Psoas muscle (tissue), 8 donors: ENCODE results near the gene TMPRSS12. TPM values are rescaled to one million over a fixed set of nuclear protein-coding genes. Genes with fewer than 3 reads are reported as not detected.
A peak's percentile ranks its signal among the peaks of the same experiment; 100 is the strongest.

Experiments used
- ATAC-seq, 4 donors: fragments of 200-7000 bp; cut with Tn5 transposase; one replicate each; pipeline ENCODE4 v1.9.1; 2020; ENCODE audit warnings: moderate library complexity in 3 of 4, mild to moderate bottlenecking in 2 of 4
- DNase-seq, 2 donors: peaks; one replicate each; pipeline ENCODE4 v3.0.0-alpha.2; 2020
- H3K27ac ChIP-seq: fragments of 200-600 bp; one replicate; pipeline ENCODE4 v1.8.0; 2022
- H3K27me3 ChIP-seq, 3 donors: fragments of 200-600 bp in 1 of 3; one replicate each; pipeline versions ENCODE4 v1.6.1 to v1.8.0; 2013 to 2022; ENCODE audit warnings: low read length in 2 of 3, mild to moderate bottlenecking in 2 of 3, moderate library complexity in 1 of 3; ENCODE audit not compliant: insufficient read depth in 3 of 3
- H3K36me3 ChIP-seq, 2 donors: fragments of 200-600 bp in 1 of 2; one replicate each; pipeline versions ENCODE4 v1.6.1 to v1.8.0; 2013 to 2022; ENCODE audit warnings: low read depth in 1 of 2, mild to moderate bottlenecking in 1 of 2, moderate library complexity in 1 of 2; ENCODE audit not compliant: insufficient read depth in 1 of 2
- H3K4me1 ChIP-seq: fragments of 200-600 bp; one replicate; pipeline ENCODE4 v1.8.0; 2022
- H3K4me3 ChIP-seq: fragments of 200-600 bp; one replicate; pipeline ENCODE4 v1.8.0; 2022; ENCODE audit warnings: mild to moderate bottlenecking
- H3K9me3 ChIP-seq: fragments of 200-600 bp; one replicate; pipeline ENCODE4 v1.8.0; 2022
- WGBS, 3 donors: extraction: QIAGEN DNeasy Blood & Tissue Kit; methylation state at CpG; one replicate each; pipeline versions ENCODE4 v1.1.6 to v1.1.7; 2013; 5-methylcytosine and 5-hydroxymethylcytosine counted together
- intact Hi-C, 2 donors: fragments of 100-400 bp; cut with DNase I; formaldehyde crosslinking; loops; one replicate each; pipeline versions ENCODE4 v1.11.0 to v1.14.2; 2022
- polyA plus RNA-seq, 3 donors: library from polyadenylated mRNA; stranded (reverse); fragments of 200-250 nt; gene quantifications; one replicate each; pipeline ENCODE4 v1.2.3, GENCODE V29; 2013
- total RNA-seq, 4 donors: library from RNA; stranded (reverse); fragmentation: NEBNext Ultra II Directional in 2 of 4; extraction: Animal tissue kit (Norgen Biotek cat#: 25700) in 2 of 4; gene quantifications; one replicate each; pipeline versions ENCODE4 v1.2.1 to v1.2.4, GENCODE V29; 2021 to 2023
- TF ChIP-seq, protein P1 (sequence below): fragments of 200-600 bp; IDR thresholded peaks from one replicate; pipeline ENCODE4 v1.8.0; 2022; ENCODE audit warnings: antibody characterized with exemption
- donor health status: healthy with polysubstance abuse.
- donor health status: DM: no; HTN: no; CAD: no; lungs with moderate emphysema.
- donor health status: Bipolar disorder and iron deficiency.
- donor health status: healthy.
- donor health status: DM: yes; HTN: yes; CAD: no.
- donor health status: DM: no; HTN: no; CAD: no.
- donor health status: DM: no; HTN: no; CAD: no.
- donor health status: DM: yes; HTN: yes; CAD: no.

The TMPRSS12 gene
- total and polyA plus RNA-seq, 7 donors: not detected

DNA sequence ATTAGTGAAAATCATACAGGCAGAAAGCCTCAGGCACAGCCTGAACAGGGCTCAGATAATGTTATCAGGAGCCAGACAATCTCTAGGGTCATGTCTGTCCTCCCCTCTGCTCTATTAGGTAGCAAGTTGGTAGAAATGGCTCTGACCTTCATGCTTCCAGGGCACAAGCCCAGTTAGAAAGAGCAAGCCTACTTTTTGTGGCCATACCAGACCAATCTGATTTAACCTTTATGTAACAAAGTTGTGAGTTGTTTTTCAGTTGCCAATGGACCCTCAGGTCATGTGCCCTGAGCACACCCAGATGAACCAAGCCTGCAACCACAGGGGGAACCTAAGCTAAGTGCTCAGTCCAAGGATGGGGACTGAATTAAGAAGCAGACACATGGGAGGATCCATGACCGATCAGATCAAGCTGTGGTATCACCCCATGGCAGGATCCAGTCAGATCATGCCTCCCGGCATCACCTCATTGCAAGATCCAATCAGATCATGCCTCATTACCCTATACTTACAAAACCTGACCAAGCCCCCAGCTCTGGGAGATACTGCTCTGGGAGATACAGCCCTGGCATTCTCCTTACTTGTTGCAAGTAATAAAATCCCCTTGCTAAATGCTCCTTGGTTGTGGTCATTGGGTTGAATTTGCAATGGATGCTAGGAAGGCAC is 90.9 kb downstream of the TMPRSS12 start:
- ATAC-seq (peak in 1 of 4 donors; percentile 3), DNase-seq (no peak)
- TF ChIP-seq, protein P1, sequence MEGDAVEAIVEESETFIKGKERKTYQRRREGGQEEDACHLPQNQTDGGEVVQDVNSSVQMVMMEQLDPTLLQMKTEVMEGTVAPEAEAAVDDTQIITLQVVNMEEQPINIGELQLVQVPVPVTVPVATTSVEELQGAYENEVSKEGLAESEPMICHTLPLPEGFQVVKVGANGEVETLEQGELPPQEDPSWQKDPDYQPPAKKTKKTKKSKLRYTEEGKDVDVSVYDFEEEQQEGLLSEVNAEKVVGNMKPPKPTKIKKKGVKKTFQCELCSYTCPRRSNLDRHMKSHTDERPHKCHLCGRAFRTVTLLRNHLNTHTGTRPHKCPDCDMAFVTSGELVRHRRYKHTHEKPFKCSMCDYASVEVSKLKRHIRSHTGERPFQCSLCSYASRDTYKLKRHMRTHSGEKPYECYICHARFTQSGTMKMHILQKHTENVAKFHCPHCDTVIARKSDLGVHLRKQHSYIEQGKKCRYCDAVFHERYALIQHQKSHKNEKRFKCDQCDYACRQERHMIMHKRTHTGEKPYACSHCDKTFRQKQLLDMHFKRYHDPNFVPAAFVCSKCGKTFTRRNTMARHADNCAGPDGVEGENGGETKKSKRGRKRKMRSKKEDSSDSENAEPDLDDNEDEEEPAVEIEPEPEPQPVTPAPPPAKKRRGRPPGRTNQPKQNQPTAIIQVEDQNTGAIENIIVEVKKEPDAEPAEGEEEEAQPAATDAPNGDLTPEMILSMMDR: no peak
- peaks cover 0 to 16% of the 10 kb centered on the region in 2 donors for H3K36me3 ChIP-seq
- H3K4me1 ChIP-seq: peaks cover 53% of the 10 kb centered on the region
- no peaks in the 10 kb centered on the region for H3K27me3 ChIP-seq
- H3K4me3 ChIP-seq: no peak overlapping the region
- 81 to 91% (median 91%) methylated on average over 2 of the region's 2 CpGs for WGBS, 3 donors
- peak overlapping the region; percentile 66 for H3K27ac ChIP-seq
- no peaks in the 10 kb centered on the region for H3K9me3 ChIP-seq
- intact Hi-C loops: loop anchor here in 1 of 2 donors (5.0 kb wide), 1 partner anchor 171 kb away; the partner anchor contains the start of gene ATF1

DNA sequence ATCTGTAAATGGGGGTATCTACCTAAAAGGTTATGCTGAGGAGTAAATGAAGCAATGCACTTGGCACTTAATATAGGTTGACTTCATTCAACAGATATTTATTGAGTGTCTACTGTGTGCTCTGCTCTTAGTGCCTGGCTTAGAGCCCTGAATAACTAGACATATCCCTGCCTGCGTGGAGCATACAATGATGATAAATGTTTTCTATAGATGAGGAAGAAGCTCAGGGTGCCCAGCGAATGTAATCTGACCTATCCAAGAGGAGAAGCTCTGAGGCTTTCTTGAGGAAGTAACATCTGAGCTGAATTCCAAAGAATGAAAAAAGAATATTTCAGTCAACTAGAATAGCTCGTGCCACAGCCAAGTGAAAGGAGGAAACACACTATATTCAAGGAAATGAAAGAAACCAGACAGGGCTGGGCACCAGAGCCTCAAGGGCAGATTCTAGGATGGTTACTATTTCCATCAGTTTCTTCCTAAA is 91.7 kb downstream of the TMPRSS12 start:
- Histone ChIP-seq H3K36me3 (peaks cover 0 to 16% of the 10 kb centered on the region in 2 donors), H3K27ac (peak overlapping the region; percentile 66), H3K27me3 (no peaks in the 10 kb centered on the region), H3K9me3 (no peaks in the 10 kb centered on the region), H3K4me3 (no peak overlapping the region), H3K4me1 (peaks cover 45% of the 10 kb centered on the region)
- TF ChIP-seq, protein P1: no peak
- intact Hi-C loops: loop anchor here in 1 of 2 donors (5.0 kb wide), 1 partner anchor 172 kb away; the partner anchor contains the start of gene ATF1
- WGBS, 3 donors: 15 to 45% (median 32%) methylated on average over 3 of the region's 3 CpGs
- no peak for DNase-seq
- ATAC-seq: peak in 3 of 4 donors; percentile 21 to 41 (median 24)

DNA sequence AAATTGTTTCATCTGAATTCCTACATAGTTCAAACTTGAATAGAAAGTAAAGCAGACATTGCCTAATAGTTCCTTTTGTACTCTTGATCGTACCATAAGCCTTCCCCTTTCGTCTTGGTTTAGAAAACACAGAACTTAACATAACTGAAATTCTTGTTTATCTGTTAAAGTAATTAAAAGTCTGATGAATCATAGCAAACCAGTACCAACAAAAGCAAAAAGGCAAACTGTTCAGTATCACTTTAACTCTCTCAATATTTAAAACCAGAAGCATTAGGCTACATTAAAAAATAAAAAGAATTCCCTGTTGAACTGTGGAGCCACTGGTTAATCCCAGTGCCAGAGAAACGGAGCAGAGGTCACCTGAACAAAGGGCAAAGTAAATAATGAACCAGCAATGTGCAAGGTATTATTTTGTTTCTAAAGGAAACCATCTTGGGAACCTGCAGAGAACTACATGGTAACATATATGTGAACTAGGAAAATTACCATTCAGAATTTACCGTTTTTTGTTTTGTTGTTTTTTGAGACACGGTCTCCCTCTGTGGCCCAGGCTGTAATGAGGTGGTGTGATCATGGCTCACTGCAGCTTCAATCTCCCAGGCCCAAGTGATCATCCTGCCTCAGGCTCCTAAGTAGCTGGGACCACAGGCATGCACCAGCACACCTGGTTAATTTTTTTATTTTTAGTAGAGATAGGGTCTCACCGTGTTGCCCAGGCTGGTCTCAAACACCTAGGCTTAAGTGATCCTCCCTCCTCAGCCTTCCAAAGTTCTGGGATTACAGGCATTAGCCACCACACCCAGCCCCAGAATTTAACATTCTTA is 92.5 kb downstream of the TMPRSS12 start:
- DNase-seq (no peak), ATAC-seq (no peak)
- WGBS, 3 donors: 42 to 54% (median 47%) methylated on average over 6 of the region's 6 CpGs
- TF ChIP-seq, protein P1: no peak
- peaks cover 40% of the 10 kb centered on the region for H3K4me1 ChIP-seq
- intact Hi-C loops: loop anchor here in 1 of 2 donors (5.0 kb wide), 1 partner anchor 173 kb away; the partner anchor contains the start of gene ATF1
- peaks cover 0 to 10% of the 10 kb centered on the region in 2 donors for H3K36me3 ChIP-seq
- no peaks in the 10 kb centered on the region for H3K27me3 ChIP-seq
- peak overlapping the region; percentile 66 for H3K27ac ChIP-seq
- no peak overlapping the region for H3K4me3 ChIP-seq
- H3K9me3 ChIP-seq: no peaks in the 10 kb centered on the region

DNA sequence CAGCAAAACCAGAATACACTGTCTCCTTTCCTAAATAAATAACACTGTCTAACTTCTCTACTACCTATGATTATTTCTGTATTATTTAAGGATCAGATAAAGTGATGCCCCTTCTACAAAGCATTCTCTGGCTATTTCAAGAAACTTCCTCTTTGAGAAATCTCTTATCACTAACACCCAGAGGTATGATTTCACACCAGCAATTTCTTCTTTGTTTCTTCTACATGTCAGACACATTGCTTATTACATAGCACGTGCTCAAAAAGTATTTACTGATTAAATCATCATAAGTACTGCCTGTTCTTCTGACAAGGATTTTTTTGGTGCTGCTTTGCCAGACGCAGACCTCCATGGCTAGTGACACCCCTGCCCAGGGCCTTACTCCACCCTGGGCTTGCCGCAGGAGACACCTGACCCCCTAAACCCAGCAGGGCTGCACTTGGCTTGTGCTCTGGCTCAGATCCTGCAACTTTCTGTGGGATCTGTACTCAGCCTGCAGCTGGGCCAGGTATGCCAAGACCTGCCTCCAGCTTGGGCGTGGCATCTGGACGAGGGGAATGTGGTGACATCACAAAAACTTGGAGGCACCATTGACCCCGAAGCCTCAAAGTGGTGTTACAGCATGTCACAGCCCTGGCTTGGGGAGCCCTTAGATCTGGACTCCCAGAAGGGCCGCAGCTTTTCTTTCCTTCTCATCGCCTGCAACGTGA is 94.2 kb downstream of the TMPRSS12 start:
- Histone ChIP-seq H3K27ac (no peak overlapping the region), H3K36me3 (no peaks in the 10 kb centered on the region), H3K27me3 (no peaks in the 10 kb centered on the region), H3K4me3 (no peak overlapping the region), H3K4me1 (peaks cover 29% of the 10 kb centered on the region), H3K9me3 (no peaks in the 10 kb centered on the region)
- 72 to 91% (median 77%) methylated on average over 9 of the region's 9 CpGs for WGBS, 3 donors
- TF ChIP-seq, protein P1: no peak
- no peak for ATAC-seq
- intact Hi-C loops: no loop called here
- no peak for DNase-seq

Other genes with a start within 250 kb of the TMPRSS12 start
- 10 to 100 TPM; 41.3 to 72.5 (median 49.3) TPM for gene ATF1, start 78.8 kb upstream of the TMPRSS12 start, total RNA-seq
- gene ATF1, start 78.8 kb upstream of the TMPRSS12 start, polyA plus RNA-seq: 10 to 100 TPM; 20.8 to 34.8 (median 26.4) TPM
- not detected for gene HIGD1C, start 109.6 kb downstream of the TMPRSS12 start, total RNA-seq
- gene HIGD1C, start 109.6 kb downstream of the TMPRSS12 start, polyA plus RNA-seq: not detected
- gene SLC11A2, start 183.5 kb downstream of the TMPRSS12 start, total RNA-seq: 10 to 100 TPM; 15.7 to 55.3 (median 36.6) TPM
- gene SLC11A2, start 183.5 kb downstream of the TMPRSS12 start, polyA plus RNA-seq: 10 to 100 TPM; 18.8 to 40.2 (median 26.1) TPM
- 10 to 100 TPM; 22.2 to 29.5 (median 28.3) TPM for gene LETMD1, start 205.4 kb downstream of the TMPRSS12 start, total RNA-seq
- 10 to 100 TPM; 17.4 to 41.5 (median 24.9) TPM for gene LETMD1, start 205.4 kb downstream of the TMPRSS12 start, polyA plus RNA-seq
- gene CSRNP2, start 240.7 kb downstream of the TMPRSS12 start, total RNA-seq: 10 to 100 TPM; 17.8 to 26.6 (median 18.5) TPM
- gene CSRNP2, start 240.7 kb downstream of the TMPRSS12 start, polyA plus RNA-seq: 10 to 100 TPM in 2 of 3 donors, 1 to 10 TPM in 1; 9.2 to 50.5 (median 11.9) TPM